OCI-LY1 (cell line): ENCODE measurements around the gene MCAM.

ENCODE experiments used
- CTCF ChIP-seq: fragments of 200-600 bp; sonication (generic), shearing (Covaris generic); IDR thresholded peaks from 2 replicates; pipeline ENCODE4 v1.5.1; 2017; ENCODE audit warnings: mild to moderate bottlenecking, antibody characterized with exemption, low read length, moderate library complexity, mixed read lengths
- EZH2 ChIP-seq: fragments of 200-600 bp; sonication (generic), shearing (Covaris generic); IDR thresholded peaks from 2 replicates; pipeline ENCODE4 v1.8.0; 2017; ENCODE audit warnings: borderline replicate concordance, mixed run types, mild to moderate bottlenecking, antibody characterized with exemption, low read length, moderate library complexity, mixed read lengths

- TF ChIP-seq CTCF (no peak), EZH2 (no peak)
Observed at GRCh38 chr11:119363081-119363850, 46.3 kb upstream of the MCAM start.
